Natural killer cell treated with Interleukin-12 subunit alpha and Interleukin-12 subunit beta and Interleukin-15 and Interleukin-18, amount 100 ng/mL, for 72 hours (primary cell): ENCODE measurements around the gene CCDC181. TPM values are rescaled to one million over a fixed set of nuclear protein-coding genes. Genes with fewer than 3 reads are reported as not detected.
A peak's percentile ranks its signal among the peaks of the same experiment; 100 is the strongest.
"Not testable (repeated sequence)": the region's sequence is repeated elsewhere in the genome, so short reads cannot be mapped to it uniquely, and the experiment has no call there.

Experiments
- ATAC-seq, 2 donors: fragments of 150-1000 bp; cut with Tn5 transposase in 1 of 2; sonication (Bioruptor Pico), chemical (Tn5 transposase) in 1 of 2; 2 replicates each; pipeline ENCODE4 v1.10.0; 2021
- DNase-seq: peaks from one replicate; pipeline ENCODE4 v3.0.0; 2022; ENCODE audit warnings: low spot score
- H3K27ac Mint-ChIP-seq, 2 donors: 1 replicate in 1 of 2; 2 replicates in 1 of 2; pipeline ENCODE4 v1.8.0; 2022; ENCODE audit warnings: mixed read lengths in 2 of 2, mild to moderate bottlenecking in 1 of 2, moderate library complexity in 1 of 2
- H3K27me3 Mint-ChIP-seq, 2 donors: 1 replicate in 1 of 2; 2 replicates in 1 of 2; pipeline ENCODE4 v1.8.0; 2022; ENCODE audit warnings: mixed read lengths in 2 of 2
- H3K36me3 Mint-ChIP-seq: one replicate; pipeline ENCODE4 v1.8.0; 2022; ENCODE audit warnings: mixed read lengths
- H3K4me1 Mint-ChIP-seq, 2 donors: 1 replicate in 1 of 2; 2 replicates in 1 of 2; pipeline ENCODE4 v1.8.0; 2022; ENCODE audit warnings: low read depth in 2 of 2, mixed read lengths in 2 of 2, mild to moderate bottlenecking in 1 of 2
- H3K4me3 Mint-ChIP-seq: one replicate; pipeline ENCODE4 v1.8.0; 2022; ENCODE audit warnings: mixed read lengths
- H3K9me3 Mint-ChIP-seq: 2 replicates; pipeline ENCODE4 v1.8.0; 2022; ENCODE audit warnings: mixed read lengths
- total RNA-seq, 2 donors: library from RNA; stranded (reverse); gene quantifications; one replicate each; pipeline ENCODE4 v1.2.3, GENCODE V29; 2022

CCDC181 gene
- total RNA-seq, 2 donors from 2014 or later: 0.14 to 0.31 TPM

DNA sequence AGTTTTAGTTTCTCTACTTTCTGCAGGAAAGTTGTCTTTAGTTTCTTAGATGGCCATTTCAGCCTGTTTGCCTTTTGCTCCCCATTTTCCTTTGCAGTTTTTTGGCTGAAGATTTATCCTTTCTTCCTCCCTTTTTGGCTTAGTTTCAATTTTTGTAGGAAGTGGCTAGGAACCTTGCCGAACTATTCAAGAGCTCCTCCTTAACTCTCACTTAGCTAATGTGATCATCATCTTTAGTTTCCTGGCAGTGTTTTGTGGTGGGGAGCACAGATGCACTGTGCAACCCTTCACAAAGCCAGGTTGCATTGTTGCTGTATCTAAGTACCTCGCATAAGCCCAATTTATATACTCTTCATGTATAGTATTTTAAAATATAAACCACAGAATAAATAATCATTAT is 28.8 kb upstream of the CCDC181 start:
- ATAC-seq (no peak), DNase-seq (no peak)
- Mint-ChIP-seq H3K27me3 (peaks cover 8 to 17% of the 10 kb centered on the region in 2 donors), H3K27ac (no peak overlapping the region), H3K9me3 (no peaks in the 10 kb centered on the region), H3K4me1 (peaks cover 3 to 11% of the 10 kb centered on the region in 2 donors), H3K4me3 (no peak overlapping the region), H3K36me3 (peaks cover 8% of the 10 kb centered on the region)

DNA sequence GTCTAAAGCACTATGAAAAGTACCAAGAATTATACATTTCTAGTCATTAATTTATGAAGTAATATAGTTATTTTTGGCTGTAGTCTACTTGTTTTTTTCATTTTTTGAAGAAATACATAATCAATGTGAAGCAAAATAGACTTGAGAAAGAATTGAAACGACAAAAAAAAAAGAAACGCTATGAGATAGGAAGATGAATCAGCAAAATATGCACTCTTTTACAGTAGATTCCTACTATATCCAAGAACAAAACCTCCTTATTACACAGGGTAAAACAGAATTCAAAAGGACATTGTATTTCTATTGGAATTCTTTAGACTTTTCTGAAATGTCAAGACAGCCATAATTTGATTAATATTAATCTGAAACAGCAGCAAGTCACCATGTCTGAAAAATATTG is 25.6 kb upstream of the CCDC181 start:
- Mint-ChIP-seq H3K36me3 (peaks cover 8% of the 10 kb centered on the region), H3K27ac (no peak overlapping the region), H3K4me3 (no peak overlapping the region), H3K4me1 (peaks cover 0 to 4% of the 10 kb centered on the region in 2 donors), H3K27me3 (peaks cover 17 to 32% of the 10 kb centered on the region in 2 donors), H3K9me3 (no peaks in the 10 kb centered on the region)
- DNase-seq (no peak), ATAC-seq (no peak)

DNA sequence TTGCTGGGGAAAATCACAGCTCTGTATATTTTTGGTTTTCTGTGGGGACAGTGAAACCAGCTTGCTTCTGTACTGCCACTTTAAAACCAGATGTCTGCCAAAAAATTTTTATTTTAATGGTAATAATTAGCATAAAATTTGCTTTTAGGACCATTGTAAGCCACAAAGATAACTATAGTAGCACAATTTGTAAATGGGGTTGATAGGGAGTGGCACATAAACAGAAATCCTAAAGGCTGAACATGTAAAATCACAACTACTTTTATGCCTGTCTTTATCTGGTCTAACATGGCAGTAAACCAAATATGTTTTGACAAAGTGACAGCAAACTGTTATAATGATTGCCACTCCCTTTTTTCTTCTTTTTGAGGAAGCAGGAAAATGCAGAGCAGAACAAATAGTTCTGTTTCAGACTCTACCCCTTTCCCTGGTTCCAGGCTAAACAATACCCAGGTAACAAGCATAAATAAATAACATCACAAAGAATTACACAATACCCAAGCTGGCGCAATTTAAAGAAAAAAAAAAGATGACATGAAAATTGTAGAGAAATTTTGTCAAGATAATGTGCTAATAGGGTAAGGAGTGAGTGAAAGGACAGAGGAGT is 24.0 kb upstream of the CCDC181 start:
- H3K4me1 Mint-ChIP-seq: peaks cover 0 to 4% of the 10 kb centered on the region in 2 donors
- no peaks in the 10 kb centered on the region for H3K36me3 Mint-ChIP-seq
- DNase-seq (no peak), ATAC-seq (no peak)
- no peak overlapping the region for H3K27ac Mint-ChIP-seq
- no peak overlapping the region for H3K4me3 Mint-ChIP-seq
- no peaks in the 10 kb centered on the region for H3K9me3 Mint-ChIP-seq
- peaks cover 17 to 32% of the 10 kb centered on the region in 2 donors for H3K27me3 Mint-ChIP-seq

DNA sequence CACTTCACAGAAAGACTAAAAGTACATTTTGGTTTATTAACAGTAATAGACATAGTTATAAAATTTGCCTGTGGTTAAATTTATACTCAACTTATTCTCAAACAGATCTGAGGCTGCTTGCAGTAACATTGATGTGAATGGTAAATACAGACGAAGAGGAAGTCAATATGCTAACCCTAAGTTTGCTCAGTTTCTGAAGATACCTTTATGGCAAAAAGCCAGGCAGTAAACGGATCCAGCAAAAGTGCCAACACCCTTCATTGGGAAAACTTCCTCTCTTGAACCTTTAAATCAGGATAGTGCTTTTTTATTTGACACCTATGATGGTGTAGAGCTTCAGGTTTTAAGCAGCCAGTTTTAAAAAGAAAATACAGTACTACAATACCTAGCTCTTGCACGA is 16.6 kb upstream of the CCDC181 start:
- no peaks in the 10 kb centered on the region for H3K4me1 Mint-ChIP-seq
- ATAC-seq: no peak
- DNase-seq: no peak
- no peaks in the 10 kb centered on the region for H3K9me3 Mint-ChIP-seq
- H3K4me3 Mint-ChIP-seq: no peak overlapping the region
- H3K36me3 Mint-ChIP-seq: no peaks in the 10 kb centered on the region
- peaks cover 25 to 30% of the 10 kb centered on the region in 2 donors for H3K27me3 Mint-ChIP-seq
- no peak overlapping the region for H3K27ac Mint-ChIP-seq

DNA sequence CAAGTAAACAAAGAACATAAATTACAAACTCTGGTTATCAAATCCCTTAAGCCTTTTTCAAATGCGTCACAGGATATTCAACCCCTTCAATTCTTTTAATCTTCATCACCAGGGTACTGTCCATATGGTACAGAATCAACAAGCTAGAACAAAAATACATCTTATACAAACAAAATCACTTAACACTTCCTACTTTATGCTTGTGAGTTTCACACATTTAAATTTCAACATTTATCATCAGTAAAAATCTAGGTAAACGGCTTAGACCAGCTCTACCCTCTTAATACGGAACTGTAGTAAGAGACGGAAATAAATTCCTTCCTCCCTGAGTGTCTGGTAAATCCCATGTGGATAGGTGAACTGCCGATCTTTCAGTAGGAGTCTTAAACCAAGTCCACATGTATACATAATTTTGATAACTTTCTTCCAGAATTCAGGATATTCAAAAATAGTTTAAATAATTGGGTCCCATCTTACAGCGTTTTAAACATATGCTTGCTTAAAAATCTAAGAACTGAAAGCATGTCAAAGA is 1.0 kb downstream of the CCDC181 start:
- Mint-ChIP-seq H3K27me3 (peaks cover 62 to 72% of the 10 kb centered on the region in 2 donors), H3K4me3 (no peak overlapping the region)
- ATAC-seq: no peak

DNA sequence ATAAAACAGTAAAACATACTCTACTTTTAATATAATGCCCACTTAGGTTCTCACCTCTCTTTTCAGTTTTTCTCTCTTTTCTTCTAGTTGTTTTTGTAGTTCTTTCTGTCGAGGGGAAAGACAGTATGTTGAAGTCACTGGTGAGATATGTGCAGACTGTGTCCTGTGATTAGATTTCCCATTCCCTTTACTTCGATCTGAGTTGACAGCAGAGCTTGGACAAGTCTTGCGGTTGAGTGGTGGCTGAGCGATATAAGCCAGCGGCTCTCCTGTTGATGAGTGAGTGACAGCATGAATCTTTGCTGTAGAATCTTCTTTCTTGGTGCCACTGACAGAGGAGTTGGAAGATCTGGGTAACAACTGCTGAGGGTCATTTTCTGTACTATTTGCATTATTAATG is 6.0 kb downstream of the CCDC181 start:
- no peak overlapping the region for H3K4me3 Mint-ChIP-seq
- ATAC-seq: no peak
- H3K27me3 Mint-ChIP-seq: peaks cover 33 to 45% of the 10 kb centered on the region in 2 donors
- H3K4me1 Mint-ChIP-seq: no peaks in the 10 kb centered on the region
- H3K36me3 Mint-ChIP-seq: no peaks in the 10 kb centered on the region
- DNase-seq: no peak
- no peak overlapping the region for H3K27ac Mint-ChIP-seq
- H3K9me3 Mint-ChIP-seq: no peaks in the 10 kb centered on the region

More for the DNA sequence above, 1.0 kb downstream of the CCDC181 start:
- H3K9me3 Mint-ChIP-seq: peaks cover 5% of the 10 kb centered on the region
- no peak for DNase-seq
- no peaks in the 10 kb centered on the region for H3K36me3 Mint-ChIP-seq
- peaks cover 6 to 8% of the 10 kb centered on the region in 2 donors for H3K4me1 Mint-ChIP-seq
- no peak overlapping the region for H3K27ac Mint-ChIP-seq

DNA sequence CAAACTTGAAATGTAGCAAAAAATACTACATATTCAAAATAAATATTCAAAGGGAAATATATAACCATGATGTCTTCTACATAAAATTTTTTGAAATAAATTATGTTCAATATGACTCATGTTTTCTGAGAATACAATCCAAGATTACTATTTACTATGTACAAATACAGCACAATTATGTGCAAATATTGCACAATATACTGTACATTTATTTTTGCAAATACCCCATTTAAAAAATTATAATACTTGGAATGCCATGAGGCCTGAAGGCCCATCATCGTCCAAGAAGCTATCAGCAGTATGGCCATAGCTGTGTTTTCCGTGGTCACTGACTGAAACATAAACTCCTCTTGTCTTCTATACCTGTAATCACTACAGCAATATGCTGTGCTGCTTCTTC is 12.3 kb downstream of the CCDC181 start:
- Mint-ChIP-seq H3K36me3 (peaks cover 6% of the 10 kb centered on the region), H3K27me3 (peaks cover 7 to 11% of the 10 kb centered on the region in 2 donors), H3K27ac (no peak overlapping the region), H3K4me1 (no peaks in the 10 kb centered on the region), H3K9me3 (peaks cover 7% of the 10 kb centered on the region), H3K4me3 (no peak overlapping the region)
- DNase-seq (no peak), ATAC-seq (no peak)

DNA sequence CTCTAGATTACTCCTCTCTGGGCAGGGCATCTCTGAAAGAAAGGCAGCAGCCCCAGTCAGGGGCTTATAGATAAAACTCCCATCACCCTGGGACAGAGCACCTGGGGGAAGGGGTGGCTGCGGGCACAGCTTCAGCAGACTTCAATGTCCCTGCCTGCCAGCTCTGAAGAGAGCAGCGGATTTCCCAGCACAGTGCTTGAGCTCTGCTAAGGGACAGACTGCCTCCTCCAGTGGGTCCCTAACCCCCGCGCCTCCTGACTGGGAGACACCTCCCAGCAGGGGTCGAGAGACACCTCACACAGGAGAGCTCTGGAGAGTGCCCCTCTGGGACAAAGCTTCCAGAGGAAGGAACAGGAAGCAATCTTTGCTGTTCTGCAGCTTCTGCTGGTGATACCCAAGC is 18.9 kb downstream of the CCDC181 start:
- ATAC-seq, DNase-seq, H3K4me1 Mint-ChIP-seq, H3K4me3 Mint-ChIP-seq, H3K27ac Mint-ChIP-seq: not testable (repeated sequence)
- Mint-ChIP-seq H3K9me3 (peaks cover 30% of the 10 kb centered on the region), H3K27me3 (peaks cover 12 to 14% of the 10 kb centered on the region in 2 donors), H3K36me3 (peaks cover 34% of the 10 kb centered on the region)

DNA sequence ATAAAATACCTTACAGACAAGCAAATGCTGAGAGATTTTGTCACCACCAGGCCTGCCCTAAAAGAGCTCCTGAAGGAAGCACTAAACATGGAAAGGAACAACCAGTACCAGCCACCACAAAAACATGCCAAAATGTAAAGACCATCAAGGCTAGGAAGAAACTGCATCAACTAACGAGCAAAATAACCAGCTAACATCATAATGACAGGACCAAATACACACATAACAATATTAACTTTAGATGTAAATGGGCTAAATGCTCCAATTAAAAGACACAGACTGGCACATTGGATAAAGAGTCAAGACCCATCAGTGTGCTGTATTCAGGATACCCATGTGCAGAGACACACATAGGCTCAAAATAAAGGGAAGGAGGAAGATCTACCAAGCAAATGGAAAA is 24.7 kb downstream of the CCDC181 start:
- not testable (repeated sequence) for H3K4me1 Mint-ChIP-seq
- peaks cover 31% of the 10 kb centered on the region for H3K9me3 Mint-ChIP-seq

DNA sequence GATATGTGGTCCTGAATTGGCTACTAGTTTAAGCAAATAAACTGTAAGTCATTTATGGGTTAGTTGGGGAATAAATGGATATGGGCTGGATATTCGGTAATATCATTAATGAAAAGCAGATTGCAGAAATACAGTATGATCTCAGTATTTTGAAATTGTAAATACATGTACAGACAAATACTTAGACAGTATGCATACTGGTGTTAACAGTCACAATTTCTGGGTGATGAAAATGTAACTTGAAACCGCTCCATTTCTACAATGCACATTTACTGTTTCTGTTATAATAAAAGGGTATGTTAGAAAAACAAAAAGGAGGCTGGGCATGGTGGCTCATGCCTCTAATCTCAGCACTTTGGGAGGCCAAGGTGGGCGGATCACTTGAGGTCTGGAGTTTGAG is 31.3 kb downstream of the CCDC181 start:
- no peak for DNase-seq
- Mint-ChIP-seq H3K4me3 (no peak overlapping the region), H3K9me3 (no peaks in the 10 kb centered on the region), H3K4me1 (no peaks in the 10 kb centered on the region), H3K36me3 (peaks cover 16% of the 10 kb centered on the region), H3K27ac (no peak overlapping the region), H3K27me3 (no peaks in the 10 kb centered on the region)
- no peak for ATAC-seq

More for the DNA sequence above, 24.7 kb downstream of the CCDC181 start:
- not testable (repeated sequence) for DNase-seq, H3K27ac Mint-ChIP-seq, ATAC-seq, H3K27me3 Mint-ChIP-seq, H3K4me3 Mint-ChIP-seq
- H3K36me3 Mint-ChIP-seq: peaks cover 47% of the 10 kb centered on the region

DNA sequence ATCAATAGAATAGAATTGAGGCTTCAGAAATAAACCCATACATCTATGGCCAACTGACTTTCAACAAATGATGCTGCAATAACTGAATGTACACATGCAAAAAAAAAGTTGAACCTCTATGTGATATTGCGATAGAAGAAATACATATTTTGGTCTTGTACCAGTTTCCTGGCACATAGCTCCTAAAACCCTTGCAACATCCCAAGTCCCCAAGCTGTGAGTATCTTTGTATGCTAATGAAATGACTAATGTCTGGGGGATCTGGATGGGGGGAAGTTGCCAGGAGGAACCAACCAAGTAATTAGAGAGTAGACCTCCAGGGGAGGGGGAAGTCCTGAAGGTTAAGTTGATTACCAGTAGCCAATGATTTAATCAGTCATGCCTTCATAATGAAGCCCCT is 34.9 kb downstream of the CCDC181 start:
- no peaks in the 10 kb centered on the region for H3K9me3 Mint-ChIP-seq

DNA sequence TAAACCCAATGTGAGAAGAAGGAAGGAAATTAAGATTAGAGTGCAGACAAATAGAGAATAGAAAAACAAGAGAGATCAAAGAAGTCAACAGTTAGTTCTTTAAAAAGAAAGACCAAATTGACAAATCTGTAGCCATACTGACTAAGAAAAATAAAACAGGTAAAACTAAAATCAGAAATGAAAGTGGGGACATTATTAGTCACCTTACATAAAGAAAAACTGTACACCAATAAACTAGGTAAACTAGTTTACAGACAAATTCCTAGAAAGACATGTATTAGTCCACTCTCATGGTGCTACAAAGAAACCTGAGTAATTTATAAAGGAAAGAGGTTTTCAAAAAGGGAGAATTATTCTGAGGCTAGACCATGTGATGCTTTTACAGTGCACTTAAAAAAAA is 37.0 kb downstream of the CCDC181 start:
- Mint-ChIP-seq H3K9me3 (no peaks in the 10 kb centered on the region), H3K4me1 (peaks cover 3 to 18% of the 10 kb centered on the region in 2 donors), H3K36me3 (peaks cover 28% of the 10 kb centered on the region), H3K27me3 (no peaks in the 10 kb centered on the region), H3K27ac (peak overlapping the region in 1 of 2 donors; percentile 2), H3K4me3 (no peak overlapping the region)
- DNase-seq: no peak
- ATAC-seq: peak; percentile 72 to 90

More for the DNA sequence above, 34.9 kb downstream of the CCDC181 start:
- H3K27me3 Mint-ChIP-seq: no peaks in the 10 kb centered on the region
- H3K36me3 Mint-ChIP-seq: peaks cover 28% of the 10 kb centered on the region
- ATAC-seq (no peak), DNase-seq (no peak)
- no peak overlapping the region for H3K4me3 Mint-ChIP-seq
- H3K4me1 Mint-ChIP-seq: peaks cover 3 to 18% of the 10 kb centered on the region in 2 donors
- H3K27ac Mint-ChIP-seq: no peak overlapping the region

DNA sequence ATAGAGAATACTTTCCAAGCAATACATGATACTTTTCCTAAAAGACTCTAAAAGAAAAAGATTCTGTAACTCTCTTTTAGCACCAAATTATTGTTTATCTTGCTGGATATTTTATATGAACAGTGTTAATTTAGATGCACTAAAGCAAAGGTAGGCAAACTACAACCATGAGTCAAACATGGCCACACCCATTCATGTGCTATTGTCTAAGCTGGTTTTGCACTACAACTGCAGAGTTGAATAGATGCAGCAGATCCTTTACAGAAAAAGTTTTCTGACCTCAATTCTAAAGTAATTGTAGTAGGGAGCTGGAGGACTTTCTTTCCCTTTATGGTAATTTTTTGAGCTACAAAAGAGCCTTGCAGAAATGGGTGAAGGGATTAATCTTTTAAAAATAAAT is 39.9 kb downstream of the CCDC181 start:
- Mint-ChIP-seq H3K4me1 (peaks cover 3 to 18% of the 10 kb centered on the region in 2 donors), H3K36me3 (peaks cover 19% of the 10 kb centered on the region), H3K9me3 (no peaks in the 10 kb centered on the region), H3K4me3 (no peak overlapping the region), H3K27ac (no peak overlapping the region), H3K27me3 (no peaks in the 10 kb centered on the region)
- ATAC-seq (no peak), DNase-seq (no peak)

DNA sequence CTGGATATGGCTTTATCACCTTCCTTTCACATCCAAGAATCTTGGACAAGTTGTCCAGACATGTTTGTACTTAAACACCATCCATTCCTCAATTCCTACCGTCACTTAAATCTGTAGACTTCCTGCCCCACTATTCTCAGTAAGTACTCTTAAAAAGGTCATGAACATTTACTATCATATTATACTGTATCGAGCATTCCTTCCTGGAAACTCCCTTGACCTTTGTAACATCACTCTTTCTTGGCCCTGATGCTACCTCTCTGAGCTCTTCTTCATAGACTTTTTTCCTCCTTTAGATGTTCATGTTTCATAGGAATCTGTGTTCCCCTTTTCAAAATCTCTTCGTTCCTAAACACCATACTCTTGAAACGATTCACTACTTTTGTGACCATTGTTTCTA is 43.8 kb downstream of the CCDC181 start:
- H3K4me1 Mint-ChIP-seq: peaks cover 0 to 3% of the 10 kb centered on the region in 2 donors
- H3K27me3 Mint-ChIP-seq: no peaks in the 10 kb centered on the region
- H3K36me3 Mint-ChIP-seq: peaks cover 16% of the 10 kb centered on the region
- no peak for ATAC-seq
- no peak for DNase-seq
- no peak overlapping the region for H3K4me3 Mint-ChIP-seq
- no peaks in the 10 kb centered on the region for H3K9me3 Mint-ChIP-seq
- H3K27ac Mint-ChIP-seq: no peak overlapping the region
